GM13977 (cell line): Measurements from ENCODE around the gene CFAP46.

Experiments used
- DNase-seq: peaks from one replicate; pipeline ENCODE4 v3.0.0; 2012; ENCODE audit warnings: low spot score
- CTCF ChIP-seq: IDR thresholded peaks from 2 replicates; pipeline ENCODE4 v1.5.1; 2012; ENCODE audit warnings: mild to moderate bottlenecking, control low read depth; ENCODE audit not compliant: insufficient read depth; ENCODE audit errors: extremely low read depth, missing control alignments
- in situ Hi-C: fragments of 300-500 bp; cut with MboI; formaldehyde crosslinking; loops from one replicate; pipeline ENCODE4 v1.12.0; 2022; ENCODE audit warnings: low sequenced_read_pairs, low pct_unique_long_range_greater_than_20kb, mixed read lengths, inconsistent platforms; ENCODE audit not compliant: unreplicated experiment

CFAP46 gene

GRCh38 chr10:132984008-132984295, 41.6 kb upstream of the CFAP46 start:
- in situ Hi-C loops = no loop called here
- no peak for DNase-seq
- no peak for TF ChIP-seq CTCF

DNA sequence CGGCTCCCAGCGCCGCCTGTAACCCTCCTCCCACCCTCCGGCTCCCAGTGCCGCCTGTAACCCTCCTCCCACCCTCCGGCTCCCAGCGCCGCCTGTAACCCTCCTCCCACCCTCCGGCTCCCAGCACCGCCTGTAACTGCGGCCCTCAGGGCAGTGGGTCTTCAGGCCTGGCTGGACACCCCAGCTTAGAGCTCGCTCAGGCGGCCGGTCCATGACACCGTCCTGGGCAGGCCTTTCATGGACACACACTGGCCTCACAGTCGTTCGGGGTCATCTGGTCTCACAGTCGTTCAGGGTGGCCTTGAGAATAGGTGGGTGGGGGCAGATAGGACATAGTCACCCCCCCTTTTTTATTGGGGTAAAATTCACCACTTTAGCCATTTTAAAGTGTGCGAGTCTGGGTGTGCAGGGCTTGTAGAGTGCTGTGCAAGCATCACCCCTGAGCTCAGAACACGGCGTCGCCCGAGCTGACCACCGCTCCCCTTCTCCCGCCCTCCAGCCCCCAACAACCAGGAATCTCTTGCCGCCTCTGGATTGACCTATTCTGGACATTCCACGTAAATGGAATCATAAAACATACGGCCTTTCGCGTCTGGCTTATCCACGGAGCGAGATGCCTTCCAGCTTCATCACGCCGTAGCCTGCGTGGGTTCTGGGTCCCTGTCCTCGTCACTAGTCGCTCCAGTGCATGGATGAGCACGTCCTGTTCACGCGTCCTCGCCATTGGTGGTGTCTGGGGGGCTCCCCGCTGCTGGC, 41.1 kb upstream of the CFAP46 start:
- DNase-seq = no peak
- TF ChIP-seq CTCF = no peak
- in situ Hi-C loops = no loop called here

DNA sequence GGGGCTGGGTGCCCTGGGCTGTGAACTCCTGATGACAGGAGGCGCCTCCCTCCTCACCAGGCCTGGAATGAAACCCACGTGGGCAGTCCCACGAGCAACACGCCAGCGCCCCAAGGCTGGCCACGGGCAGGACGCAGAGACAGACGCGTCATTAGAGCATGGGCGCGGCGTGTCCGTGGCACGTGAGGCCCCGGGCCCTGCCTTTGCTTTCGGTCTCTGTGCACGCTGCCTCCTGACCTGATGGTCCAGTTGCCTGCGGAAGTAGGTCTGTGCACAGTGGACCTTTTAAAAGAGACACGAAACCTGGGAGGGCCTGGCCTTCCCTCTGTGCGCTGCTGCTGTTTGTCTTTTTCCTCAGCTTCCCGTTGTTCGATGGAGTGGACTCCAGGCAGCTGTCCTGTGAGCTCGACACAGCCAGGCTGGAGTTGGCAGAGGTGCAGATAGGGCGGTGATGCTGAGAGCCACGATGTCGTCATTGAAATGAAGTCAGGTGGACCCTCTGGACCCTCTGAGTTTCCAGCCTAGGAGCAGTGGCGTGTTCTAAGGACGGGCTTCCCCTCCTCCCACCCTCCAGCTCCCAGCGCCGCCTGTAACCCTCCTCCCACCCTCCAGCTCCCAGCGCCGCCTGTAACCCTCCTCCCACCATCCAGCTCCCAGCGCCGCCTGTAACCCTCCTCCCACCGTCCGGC, 40.1 kb upstream of the CFAP46 start:
- in situ Hi-C loops = no loop called here
- TF ChIP-seq CTCF = no peak
- DNase-seq = no peak

- no peak for DNase-seq
- in situ Hi-C loops = no loop called here
- TF ChIP-seq CTCF = no peak
Measured at GRCh38 chr10:132981746-132982145, 39.4 kb upstream of the CFAP46 start.

DNA sequence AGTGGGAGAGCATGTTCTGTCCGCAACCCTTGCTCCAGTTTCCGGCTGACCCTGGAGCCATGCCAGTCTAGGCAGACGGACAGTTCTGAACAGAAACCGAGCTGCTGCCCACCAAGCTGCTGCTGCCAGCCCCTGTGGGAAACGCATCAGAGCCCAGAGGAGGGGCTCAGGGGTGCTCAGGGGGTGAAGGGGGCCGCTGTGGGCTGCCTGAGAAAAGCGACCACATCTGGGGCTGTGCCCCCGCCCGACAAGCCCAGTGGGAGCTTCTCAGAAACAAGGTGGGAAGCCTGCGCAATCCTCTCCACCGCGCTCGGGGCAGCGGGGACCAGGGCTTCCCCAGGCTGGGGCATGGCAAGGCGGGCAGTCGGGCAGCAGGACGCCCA, 38.8 kb upstream of the CFAP46 start:
- in situ Hi-C loops = no loop called here

More for the DNA sequence above, 38.8 kb upstream of the CFAP46 start:
- DNase-seq = no peak
- TF ChIP-seq CTCF = no peak
